Common myeloid progenitor, CD34-positive (primary cell): ENCODE data around the gene SETD6.
"Not testable (repeated sequence)": the region's sequence is repeated elsewhere in the genome, so short reads cannot be mapped to it uniquely, and the experiment has no call there.

ENCODE experiments used
- CTCF ChIA-PET: fragments of 350-600 bp; sonication (Branson Sonifier 250); formaldehyde crosslinking; loops from one replicate; lab custom pipeline; 2021; ENCODE audit warnings: antibody characterized with exemption; lab: Charles Lee
- POLR2A ChIA-PET: fragments of 350-600 bp; sonication (Branson Sonifier 250); formaldehyde crosslinking; loops from one replicate; lab custom pipeline; 2021; ENCODE audit warnings: antibody characterized with exemption; lab: Charles Lee
- DNase-seq, 3 donors: peaks; one replicate each; pipeline versions ENCODE4 v3.0.0 to v3.0.0-alpha.2; 2013
- H3K27ac ChIP-seq, 2 experiments: 1 replicate in 1 of 2; 2 replicates in 1 of 2; pipeline ENCODE4 v1.7.0; 2013; ENCODE audit warnings: inconsistent platforms in 2 of 2, low read length in 2 of 2, mild to moderate bottlenecking in 2 of 2, low read depth in 1 of 2, moderate library complexity in 1 of 2; ENCODE audit not compliant: severe bottlenecking in 2 of 2, insufficient read depth in 1 of 2, poor library complexity in 1 of 2
- H3K27me3 ChIP-seq, 5 experiments: replicated peaks in 2 of 5; 1 replicate in 3 of 5; 2 replicates in 2 of 5; pipeline versions ENCODE4 v1.6.1 to v1.7.0; 2013; ENCODE audit warnings: low read length in 4 of 5, mild to moderate bottlenecking in 2 of 5, moderate library complexity in 2 of 5, inconsistent platforms in 1 of 5; ENCODE audit not compliant: insufficient read depth in 5 of 5, control insufficient read depth in 4 of 5
- H3K36me3 ChIP-seq, 4 experiments: 1 replicate in 2 of 4; 2 replicates in 2 of 4; pipeline versions ENCODE4 v1.6.1 to v1.7.0; 2013; ENCODE audit warnings: low read length in 3 of 4, control low read depth in 1 of 4, mild to moderate bottlenecking in 1 of 4; ENCODE audit not compliant: control insufficient read depth in 4 of 4, insufficient read depth in 4 of 4
- H3K4me1 ChIP-seq, 4 experiments: 1 replicate in 3 of 4; 2 replicates in 1 of 4; pipeline versions ENCODE4 v1.6.1 to v1.7.1; 2013; ENCODE audit warnings: low read length in 3 of 4, mild to moderate bottlenecking in 3 of 4, control low read depth in 1 of 4, inconsistent platforms in 1 of 4, moderate library complexity in 1 of 4; ENCODE audit not compliant: control insufficient read depth in 4 of 4, insufficient read depth in 4 of 4; ENCODE audit errors: control extremely low read depth in 1 of 4
- H3K4me3 ChIP-seq, 7 experiments: 1 replicate in 4 of 7; 2 replicates in 3 of 7; pipeline versions ENCODE4 v1.5.1 to v1.7.0; 2013; ENCODE audit warnings: mild to moderate bottlenecking in 7 of 7, low read length in 6 of 7, moderate library complexity in 6 of 7, inconsistent platforms in 2 of 7, low read depth in 2 of 7, control low read depth in 1 of 7; ENCODE audit not compliant: insufficient read depth in 4 of 7, control insufficient read depth in 1 of 7; ENCODE audit errors: extremely low read depth in 1 of 7
- H3K9me3 ChIP-seq, 5 experiments: 1 replicate in 4 of 5; 2 replicates in 1 of 5; pipeline versions ENCODE4 v1.6.1 to v1.7.1; 2013; ENCODE audit warnings: low read length in 4 of 5, mild to moderate bottlenecking in 2 of 5, inconsistent platforms in 1 of 5, low read depth in 1 of 5, moderate library complexity in 1 of 5; ENCODE audit not compliant: control insufficient read depth in 4 of 5, insufficient read depth in 2 of 5; ENCODE audit errors: control extremely low read depth in 1 of 5
- WGBS: methylation state at CpG from one replicate; pipeline ENCODE4 v1.1.5; 2013; ENCODE audit not compliant: insufficient coverage; 5-methylcytosine and 5-hydroxymethylcytosine counted together

SETD6 gene

DNA sequence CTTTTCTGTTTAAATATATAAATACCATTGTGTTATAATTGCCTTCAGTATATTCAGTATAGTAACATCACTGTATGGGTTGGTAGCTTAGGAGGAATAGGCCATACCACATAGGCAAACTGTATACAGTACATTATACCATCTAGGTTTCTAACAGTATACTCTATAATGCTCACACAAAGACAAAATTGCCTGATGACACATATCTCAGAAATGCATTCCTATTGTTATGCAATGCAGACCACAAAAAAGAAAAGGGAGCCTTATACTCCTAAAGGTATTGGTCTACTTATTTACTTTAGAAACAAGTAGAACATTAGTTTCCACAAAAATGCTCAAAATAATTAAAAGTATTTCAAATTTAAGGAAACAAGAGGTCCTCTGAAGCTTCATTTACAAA, 47.9 kb downstream of the SETD6 start:
- Histone ChIP-seq H3K27me3 (no peaks in the 10 kb centered on the region), H3K4me3 (no peak overlapping the region), H3K36me3 (peaks cover 11 to 77% (median 44%) of the 10 kb centered on the region in 4 experiments), H3K27ac (no peak overlapping the region), H3K9me3 (no peaks in the 10 kb centered on the region), H3K4me1 (no peaks in the 10 kb centered on the region)
- ChIA-PET POLR2A (no interaction called here), CTCF (interaction anchor here (1.8 kb wide), 1 partner anchor 17 kb away, joined by 4 read pairs; no protein-coding TSS in a partner anchor)
- DNase-seq = no peak

- peak in 2 of 3 donors; percentile 26 to 28 for DNase-seq
- H3K36me3 ChIP-seq = peaks cover 13 to 75% (median 41%) of the 10 kb centered on the region in 4 experiments
- CTCF ChIA-PET = no interaction called here
- POLR2A ChIA-PET = no interaction called here
- no peak overlapping the region for H3K27ac ChIP-seq
- H3K9me3 ChIP-seq = no peaks in the 10 kb centered on the region
- H3K27me3 ChIP-seq = no peaks in the 10 kb centered on the region
- H3K4me3 ChIP-seq = no peak overlapping the region
- no peaks in the 10 kb centered on the region for H3K4me1 ChIP-seq
- WGBS = 100% methylated on average over 1 of the region's 4 CpGs
These were observed 48.5 kb downstream of the SETD6 start for GRCh38 chr16:58563775-58564174.

DNA sequence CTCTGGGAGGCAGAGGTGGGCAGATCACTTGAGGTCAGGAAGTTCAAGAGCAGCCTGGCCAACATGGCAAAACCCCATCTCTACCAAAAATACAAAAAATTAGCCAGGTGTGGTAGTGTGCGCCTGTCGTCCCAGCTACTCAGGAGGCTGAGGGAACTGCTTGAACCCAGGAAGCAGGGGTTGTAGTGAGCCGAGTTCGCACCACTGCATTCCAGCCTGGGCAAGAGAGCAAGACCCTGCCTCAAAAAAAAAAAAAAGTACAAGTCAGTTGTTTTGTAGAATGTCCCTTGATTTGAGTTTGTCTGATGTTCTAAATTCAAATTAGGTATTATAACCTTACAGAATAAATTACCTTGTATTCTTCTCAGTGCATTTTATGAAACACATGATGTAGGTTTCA, 50.4 kb downstream of the SETD6 start:
- POLR2A ChIA-PET, H3K4me3 ChIP-seq, H3K9me3 ChIP-seq, H3K4me1 ChIP-seq, H3K27me3 ChIP-seq, H3K27ac ChIP-seq, DNase-seq: not testable (repeated sequence)
- H3K36me3 ChIP-seq = peaks cover 14 to 76% (median 46%) of the 10 kb centered on the region in 4 experiments
- CTCF ChIA-PET = interaction anchor here (1.1 to 1.3 kb wide), 2 partner anchors 8 to 97 kb away, joined by 3 read pairs; no protein-coding TSS in a partner anchor
- WGBS = 100% methylated on average over 4 of the region's 4 CpGs
